ENCODE results near the gene YDJC. TPM values are rescaled to one million over a fixed set of nuclear protein-coding genes. Genes with fewer than 3 reads are reported as not detected.
"Not testable (repeated sequence)": the region's sequence is repeated elsewhere in the genome, so short reads cannot be mapped to it uniquely, and the experiment has no call there.

The YDJC gene
- total RNA-seq, 1 donor from 2014 or later, result 25.8 TPM

- Mint-ChIP-seq H3K27ac (peak within 1 kb of the TSS; percentile 88), H3K27me3 (ENCODE audit: low read depth) (peaks cover 6% of the 10 kb centered on the region), H3K36me3 (peaks cover 11% of the 10 kb centered on the region), H3K4me3 (peak within 1 kb of the TSS; percentile 78), H3K9me3 (no peaks in the 10 kb centered on the region), H3K4me1 (peaks cover 19% of the 10 kb centered on the region)
- peak; percentile 39 for TF ChIP-seq CTCF (IDR thresholded peaks at IDR 0.05; ENCODE audit: unreplicated experiment)
- DNase-seq (ENCODE audit: low spot score in 2 of 2, unreplicated experiment in 2 of 2), result peak; percentile 93 to 96
Observed at GRCh38 chr22:21641789-21642583, 12.2 kb upstream of the YDJC start, which contains the start of gene SDF2L1. Gene SDF2L1, plus strand, starts transcription at chr22:21642302. Its CDS starts 35 bp downstream, at chr22:21642337.

DNA sequence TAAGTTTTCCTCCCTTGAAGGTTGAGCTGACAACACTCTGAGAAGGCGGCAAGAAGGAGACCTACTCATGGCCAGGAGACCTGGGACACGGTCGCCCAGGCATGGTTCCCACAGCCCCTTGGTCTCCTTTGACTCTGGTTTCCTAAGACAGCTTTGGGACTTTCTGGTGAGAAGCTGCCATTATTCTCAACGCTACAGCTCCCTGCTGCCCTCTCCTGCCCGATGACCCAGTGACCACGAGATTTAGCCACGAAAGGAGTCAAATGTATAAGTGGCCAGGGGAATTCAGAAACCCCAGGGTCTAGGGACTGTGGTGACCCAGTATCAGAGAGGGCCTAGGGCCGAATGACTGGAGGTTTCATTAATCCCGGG is 11.6 kb upstream of the YDJC start:
- Mint-ChIP-seq H3K27me3 (ENCODE audit: low read depth) (peaks cover 6% of the 10 kb centered on the region), H3K4me1 (peaks cover 19% of the 10 kb centered on the region), H3K36me3 (peaks cover 9% of the 10 kb centered on the region), H3K9me3 (no peaks in the 10 kb centered on the region), H3K27ac (peak overlapping the region; percentile 79), H3K4me3 (peak overlapping the region; percentile 78)
- DNase-seq (ENCODE audit: low spot score in 2 of 2, unreplicated experiment in 2 of 2), result no peak
- no peak for TF ChIP-seq CTCF (IDR thresholded peaks at IDR 0.05; ENCODE audit: unreplicated experiment)

- Mint-ChIP-seq H3K36me3 (peaks cover 8% of the 10 kb centered on the region), H3K4me1 (peaks cover 19% of the 10 kb centered on the region), H3K27ac (no peak overlapping the region), H3K9me3 (no peaks in the 10 kb centered on the region), H3K4me3 (no peak overlapping the region), H3K27me3 (ENCODE audit: low read depth) (peaks cover 6% of the 10 kb centered on the region)
- no peak for TF ChIP-seq CTCF (IDR thresholded peaks at IDR 0.05; ENCODE audit: unreplicated experiment)
- DNase-seq (ENCODE audit: low spot score in 2 of 2, unreplicated experiment in 2 of 2), result no peak
Observed at GRCh38 chr22:21640810-21641209, 11.0 kb upstream of the YDJC start.

DNA sequence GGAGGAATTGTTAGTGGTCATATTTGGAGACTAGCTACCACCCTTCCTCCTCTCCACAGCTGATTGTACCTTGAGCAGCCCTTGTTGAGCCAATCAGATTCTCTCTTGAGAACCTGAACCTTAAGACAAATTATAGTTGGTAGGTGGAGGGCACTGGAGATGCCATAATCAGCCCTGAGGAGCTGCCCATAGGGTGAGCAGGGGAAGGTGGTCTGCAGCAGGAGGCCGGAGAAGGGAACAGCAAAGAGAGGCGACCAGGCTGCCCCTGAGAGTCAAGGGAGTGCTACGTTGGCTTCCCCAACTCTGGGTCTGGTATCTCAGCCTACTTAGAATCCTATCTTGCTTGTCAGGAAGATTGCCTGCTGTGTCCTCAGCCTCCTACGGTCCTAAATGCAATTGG is 9.5 kb upstream of the YDJC start:
- DNase-seq (ENCODE audit: low spot score in 2 of 2, unreplicated experiment in 2 of 2), result no peak
- no peaks in the 10 kb centered on the region for H3K9me3 Mint-ChIP-seq
- H3K4me1 Mint-ChIP-seq, result peaks cover 19% of the 10 kb centered on the region
- H3K4me3 Mint-ChIP-seq, result no peak overlapping the region
- H3K27me3 Mint-ChIP-seq (ENCODE audit: low read depth), result peaks cover 6% of the 10 kb centered on the region
- peaks cover 8% of the 10 kb centered on the region for H3K36me3 Mint-ChIP-seq
- no peak overlapping the region for H3K27ac Mint-ChIP-seq
- no peak for TF ChIP-seq CTCF (IDR thresholded peaks at IDR 0.05; ENCODE audit: unreplicated experiment)

DNA sequence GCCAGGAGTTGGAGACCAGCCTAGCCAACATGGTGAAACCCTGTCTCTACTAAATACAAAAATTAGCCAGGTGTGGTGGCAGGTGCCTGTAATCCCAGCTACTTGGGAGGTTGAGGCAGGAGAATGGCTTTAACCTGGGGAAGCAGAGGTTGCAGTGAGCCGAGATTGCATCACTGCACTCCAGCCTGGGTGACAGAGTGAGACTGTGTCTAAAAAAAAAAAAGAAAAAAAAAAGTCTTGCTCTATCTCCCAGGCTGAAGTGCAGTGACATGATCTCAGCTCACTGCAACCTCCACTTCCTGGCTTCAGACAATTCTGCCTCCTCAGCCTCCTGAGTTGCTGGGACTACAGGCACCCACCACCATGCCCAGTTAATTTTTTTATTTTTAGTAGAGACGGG is 7.6 kb upstream of the YDJC start:
- H3K36me3 Mint-ChIP-seq; H3K27ac Mint-ChIP-seq; DNase-seq (ENCODE audit: low spot score in 2 of 2, unreplicated experiment in 2 of 2); H3K9me3 Mint-ChIP-seq; H3K27me3 Mint-ChIP-seq (ENCODE audit: low read depth); H3K4me3 Mint-ChIP-seq: not testable (repeated sequence)
- peaks cover 14% of the 10 kb centered on the region for H3K4me1 Mint-ChIP-seq

- no peaks in the 10 kb centered on the region for H3K36me3 Mint-ChIP-seq
- H3K4me3 Mint-ChIP-seq, result no peak overlapping the region
- no peak for TF ChIP-seq CTCF (IDR thresholded peaks at IDR 0.05; ENCODE audit: unreplicated experiment)
- DNase-seq (ENCODE audit: low spot score in 2 of 2, unreplicated experiment in 2 of 2), result no peak
- H3K27me3 Mint-ChIP-seq (ENCODE audit: low read depth), result peaks cover 6% of the 10 kb centered on the region
- H3K27ac Mint-ChIP-seq, result no peak overlapping the region
- H3K4me1 Mint-ChIP-seq, result peaks cover 10% of the 10 kb centered on the region
- H3K9me3 Mint-ChIP-seq, result no peaks in the 10 kb centered on the region
Observed at GRCh38 chr22:21636629-21637218, 6.9 kb upstream of the YDJC start.
